ENCODE data around the gene AMIGO2.
"Not testable (repeated sequence)": the region's sequence is repeated elsewhere in the genome, so short reads cannot be mapped to it uniquely, and the experiment has no call there.

Gene AMIGO2

GRCh38 chr12:47079468-47079980, at the start of gene AMIGO2, which contains the start of gene PCED1B:
Gene AMIGO2 (minus strand): TSS chr12:47079959. CDS start chr12:47079002, 957 bp downstream.
Gene PCED1B (plus strand): TSS chr12:47079621. CDS start chr12:47235064, 155,443 bp downstream.
- DNase-seq (ENCODE audit: low read depth): peak; percentile 43

- DNase-seq (ENCODE audit: low read depth): no peak
These were observed 46.5 kb upstream of the AMIGO2 start for GRCh38 chr12:47126246-47126645.

- DNase-seq (ENCODE audit: low read depth): no peak
These were observed 44.7 kb upstream of the AMIGO2 start for GRCh38 chr12:47124451-47124850.

- no peak for DNase-seq (ENCODE audit: low read depth)
These were observed 44.0 kb upstream of the AMIGO2 start for GRCh38 chr12:47123730-47124129.

- no peak for DNase-seq (ENCODE audit: low read depth)
These were observed 42.8 kb upstream of the AMIGO2 start for GRCh38 chr12:47122602-47123001.

GRCh38 chr12:47121146-47121545, 41.4 kb upstream of the AMIGO2 start:
- no peak for DNase-seq (ENCODE audit: low read depth)

- DNase-seq (ENCODE audit: low read depth): no peak
These were observed 41.0 kb upstream of the AMIGO2 start for GRCh38 chr12:47120736-47121135.

- not testable (repeated sequence) for DNase-seq (ENCODE audit: low read depth)
These were observed 37.5 kb upstream of the AMIGO2 start for GRCh38 chr12:47117305-47117704.

- no peak for DNase-seq (ENCODE audit: low read depth)
These were observed 34.7 kb upstream of the AMIGO2 start for GRCh38 chr12:47114481-47114892.

- DNase-seq (ENCODE audit: low read depth): no peak
These were observed 32.9 kb upstream of the AMIGO2 start for GRCh38 chr12:47112679-47113078.

- no peak for DNase-seq (ENCODE audit: low read depth)
These were observed 32.1 kb upstream of the AMIGO2 start for GRCh38 chr12:47111854-47112253.

- no peak for DNase-seq (ENCODE audit: low read depth)
These were observed 31.6 kb upstream of the AMIGO2 start for GRCh38 chr12:47111392-47111778.

GRCh38 chr12:47110718-47111391, 31.1 kb upstream of the AMIGO2 start:
- DNase-seq (ENCODE audit: low read depth): no peak

- DNase-seq (ENCODE audit: low read depth): no peak
These were observed 30.3 kb upstream of the AMIGO2 start for GRCh38 chr12:47110011-47110541.

GRCh38 chr12:47107926-47108325, 28.2 kb upstream of the AMIGO2 start:
- no peak for DNase-seq (ENCODE audit: low read depth)

GRCh38 chr12:47107446-47107845, 27.7 kb upstream of the AMIGO2 start:
- DNase-seq (ENCODE audit: low read depth): no peak

GRCh38 chr12:47105914-47106674, 26.3 kb upstream of the AMIGO2 start:
- DNase-seq (ENCODE audit: low read depth): no peak

- DNase-seq (ENCODE audit: low read depth): no peak
These were observed 23.3 kb upstream of the AMIGO2 start for GRCh38 chr12:47102845-47103651.

GRCh38 chr12:47102406-47102805, 22.6 kb upstream of the AMIGO2 start:
- no peak for DNase-seq (ENCODE audit: low read depth)

GRCh38 chr12:47100160-47100559, 20.4 kb upstream of the AMIGO2 start:
- no peak for DNase-seq (ENCODE audit: low read depth)

- DNase-seq (ENCODE audit: low read depth): no peak
These were observed 19.9 kb upstream of the AMIGO2 start for GRCh38 chr12:47099610-47100009.

GRCh38 chr12:47098099-47098498, 18.3 kb upstream of the AMIGO2 start:
- DNase-seq (ENCODE audit: low read depth): no peak

Measured in activated T-helper 1 cell treated with Interleukin-2 at 50 U/mL for 16 hours (primary cell).